ENCODE measurements around the gene CHST10.

CHST10 gene

GRCh38 chr2:100409975-100410647 lies 7.4 kb downstream of the CHST10 start:
- H3K9me3 ChIP-seq (ENCODE audit: control insufficient read depth, insufficient read depth, low read depth, low read length) = no peaks in the 10 kb centered on the region
- ChIA-PET CTCF (interaction anchor here (1.7 kb wide), 1 partner anchor 11 kb away, joined by 6 read pairs; no protein-coding TSS in a partner anchor), POLR2A (interaction anchor here (0.7 kb wide), 1 partner anchor 89 kb away, joined by 3 read pairs; no protein-coding TSS in a partner anchor)
- no peaks in the 10 kb centered on the region for H3K4me1 ChIP-seq (ENCODE audit: control insufficient read depth, insufficient read depth, low read length)
- no peak for TF ChIP-seq ZSCAN23 (tag by site-specific recombination; IDR thresholded peaks at IDR 0.05)
- TF ChIP-seq KLF8 (tag by site-specific recombination; IDR thresholded peaks at IDR 0.05) = no peak
- no peak for TF ChIP-seq ZNF837 (tag by site-specific recombination; IDR thresholded peaks at IDR 0.05)
- no peak for TF ChIP-seq ZNF529 (tag by site-specific recombination; IDR thresholded peaks at IDR 0.05; ENCODE audit: insufficient replicate concordance)
- H3K27ac ChIP-seq (ENCODE audit: extremely low read depth, low read depth, low read length) = no peak overlapping the region
- H3K4me3 ChIP-seq (ENCODE audit: low read depth, low read length) = no peak overlapping the region
- H3K36me3 ChIP-seq (ENCODE audit: control insufficient read depth in 2 of 2, insufficient read depth in 1 of 2, low read length in 2 of 2) = peaks cover 0 to 51% of the 10 kb centered on the region in 2 experiments; a peak in 1 of 3 replicates

DNA sequence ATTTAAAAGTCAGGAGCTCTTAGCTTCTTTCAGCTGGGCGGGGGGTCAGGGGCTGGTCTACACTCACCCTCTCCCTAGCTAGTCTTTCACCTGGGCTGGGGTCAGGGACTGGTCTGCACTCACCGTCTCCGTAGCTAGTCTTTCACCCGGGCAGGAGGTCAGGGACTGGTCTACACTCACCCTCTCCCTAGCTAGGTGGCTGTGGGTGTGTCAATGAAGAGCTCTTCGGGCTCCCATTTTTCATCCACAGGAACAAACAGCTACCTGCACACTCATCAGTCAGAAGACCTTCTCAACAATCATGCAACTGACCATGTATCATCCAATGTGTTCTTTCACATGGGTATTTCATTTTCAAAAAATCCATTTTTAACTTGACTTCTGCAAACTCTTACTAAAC lies 8.0 kb downstream of the CHST10 start:
- Histone ChIP-seq H3K36me3 (ENCODE audit: control insufficient read depth in 2 of 2, insufficient read depth in 1 of 2, low read length in 2 of 2) (peaks cover 0 to 55% of the 10 kb centered on the region in 2 experiments; a peak in 1 of 3 replicates), H3K4me3 (ENCODE audit: low read depth, low read length) (no peak overlapping the region), H3K9me3 (ENCODE audit: control insufficient read depth, insufficient read depth, low read depth, low read length) (no peaks in the 10 kb centered on the region), H3K27ac (ENCODE audit: extremely low read depth, low read depth, low read length) (no peak overlapping the region), H3K4me1 (ENCODE audit: control insufficient read depth, insufficient read depth, low read length) (no peaks in the 10 kb centered on the region)
- POLR2A ChIA-PET = no interaction called here
- TF ChIP-seq HOXC10 (CRISPR knock-in tag; IDR thresholded peaks at IDR 0.05) (no peak), AEBP2 (tag by site-specific recombination; IDR thresholded peaks at IDR 0.05; ENCODE audit: borderline replicate concordance) (no peak), ZBTB11 (tag by site-specific recombination; conservative IDR thresholded peaks at IDR 0.05; ENCODE audit: low read depth) (no peak), ZNF791 (tag by site-specific recombination; IDR thresholded peaks at IDR 0.05) (no peak)
- TF ChIP-seq, protein P1, sequence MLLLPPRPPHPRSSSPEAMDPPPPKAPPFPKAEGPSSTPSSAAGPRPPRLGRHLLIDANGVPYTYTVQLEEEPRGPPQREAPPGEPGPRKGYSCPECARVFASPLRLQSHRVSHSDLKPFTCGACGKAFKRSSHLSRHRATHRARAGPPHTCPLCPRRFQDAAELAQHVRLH (tag by site-specific recombination; IDR thresholded peaks at IDR 0.05) = no peak
- CTCF ChIA-PET = interaction anchor here (0.5 to 1.7 kb wide), 3 partner anchors 12 to 148 kb away, joined by 3 to 7 read pairs (median 6); no protein-coding TSS in a partner anchor

DNA sequence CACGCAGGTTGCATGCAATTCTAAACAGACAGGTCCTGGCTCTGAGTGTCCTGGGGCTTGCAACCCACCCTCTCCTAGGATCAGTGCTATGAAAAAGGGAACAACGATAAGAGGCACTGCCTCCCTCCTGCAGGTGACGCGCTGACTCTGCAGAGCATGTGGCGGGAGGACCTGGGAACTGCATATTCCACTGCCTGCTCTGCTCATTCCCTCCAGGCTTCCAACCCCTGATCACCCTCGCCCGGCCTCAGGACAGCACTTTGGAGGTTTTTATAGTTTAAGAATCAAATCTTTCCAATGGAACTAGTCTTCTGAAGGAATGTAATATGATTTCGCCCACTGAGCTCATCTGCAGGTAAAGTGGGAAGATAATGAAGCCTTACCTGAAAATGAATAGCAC lies 8.5 kb downstream of the CHST10 start:
- H3K4me1 ChIP-seq (ENCODE audit: control insufficient read depth, insufficient read depth, low read length) = no peaks in the 10 kb centered on the region
- no peaks in the 10 kb centered on the region for H3K9me3 ChIP-seq (ENCODE audit: control insufficient read depth, insufficient read depth, low read depth, low read length)
- peaks cover 0 to 52% of the 10 kb centered on the region in 2 experiments; a peak in 1 of 3 replicates for H3K36me3 ChIP-seq (ENCODE audit: control insufficient read depth in 2 of 2, insufficient read depth in 1 of 2, low read length in 2 of 2)
- no peak overlapping the region for H3K4me3 ChIP-seq (ENCODE audit: low read depth, low read length)
- ChIA-PET POLR2A (no interaction called here), CTCF (interaction anchor here (0.5 to 1.7 kb wide), 3 partner anchors 13 to 147 kb away, joined by 3 to 7 read pairs (median 6); no protein-coding TSS in a partner anchor)
- H3K27ac ChIP-seq (ENCODE audit: extremely low read depth, low read depth, low read length) = no peak overlapping the region
- TF ChIP-seq ZBTB20 (tag by site-specific recombination; IDR thresholded peaks at IDR 0.05) (no peak), GLI2 (tag by site-specific recombination; IDR thresholded peaks at IDR 0.05; ENCODE audit: borderline replicate concordance, low read depth) (no peak), PRDM2 (tag by site-specific recombination; IDR thresholded peaks at IDR 0.05; ENCODE audit: borderline replicate concordance) (no peak), ZNF530 (tag by site-specific recombination; IDR thresholded peaks at IDR 0.05; ENCODE audit: low read depth) (no peak), ZNF239 (tag by site-specific recombination; IDR thresholded peaks at IDR 0.05) (no peak), ZNF776 (tag by site-specific recombination; IDR thresholded peaks at IDR 0.05; ENCODE audit: borderline replicate concordance) (no peak), ZNF169 (tag by site-specific recombination; IDR thresholded peaks at IDR 0.05) (no peak)
- TF ChIP-seq, protein P2, sequence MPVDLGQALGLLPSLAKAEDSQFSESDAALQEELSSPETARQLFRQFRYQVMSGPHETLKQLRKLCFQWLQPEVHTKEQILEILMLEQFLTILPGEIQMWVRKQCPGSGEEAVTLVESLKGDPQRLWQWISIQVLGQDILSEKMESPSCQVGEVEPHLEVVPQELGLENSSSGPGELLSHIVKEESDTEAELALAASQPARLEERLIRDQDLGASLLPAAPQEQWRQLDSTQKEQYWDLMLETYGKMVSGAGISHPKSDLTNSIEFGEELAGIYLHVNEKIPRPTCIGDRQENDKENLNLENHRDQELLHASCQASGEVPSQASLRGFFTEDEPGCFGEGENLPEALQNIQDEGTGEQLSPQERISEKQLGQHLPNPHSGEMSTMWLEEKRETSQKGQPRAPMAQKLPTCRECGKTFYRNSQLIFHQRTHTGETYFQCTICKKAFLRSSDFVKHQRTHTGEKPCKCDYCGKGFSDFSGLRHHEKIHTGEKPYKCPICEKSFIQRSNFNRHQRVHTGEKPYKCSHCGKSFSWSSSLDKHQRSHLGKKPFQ (tag by site-specific recombination; IDR thresholded peaks at IDR 0.05) = no peak
